Dedifferentiated amniotic fluid mesenchymal stem cell (primary cell): ENCODE results near the gene GRID1.
"Not testable (repeated sequence)": the region's sequence is repeated elsewhere in the genome, so short reads cannot be mapped to it uniquely, and the experiment has no call there.

Experiments used
- DNase-seq: peaks from one replicate; pipeline ENCODE4 v3.0.0-alpha.2; 2016; ENCODE audit errors: extremely low spot score

The GRID1 gene

GRCh38 chr10:86253091-86254072 lies 113.2 kb downstream of the GRID1 start:
- DNase-seq: no peak

GRCh38 chr10:86252556-86252955 lies 114.0 kb downstream of the GRID1 start:
- no peak for DNase-seq

GRCh38 chr10:86252079-86252478 lies 114.5 kb downstream of the GRID1 start:
- no peak for DNase-seq

GRCh38 chr10:86251426-86251825 lies 115.2 kb downstream of the GRID1 start:
- DNase-seq: no peak

GRCh38 chr10:86250399-86250798 lies 116.2 kb downstream of the GRID1 start:
- DNase-seq: no peak

- no peak for DNase-seq
These were observed 116.8 kb downstream of the GRID1 start for GRCh38 chr10:86249794-86250193.

- DNase-seq: no peak
These were observed 118.5 kb downstream of the GRID1 start for GRCh38 chr10:86248062-86248461.

- DNase-seq: no peak
These were observed 119.0 kb downstream of the GRID1 start for GRCh38 chr10:86247588-86247987.

GRCh38 chr10:86247073-86247472 lies 119.5 kb downstream of the GRID1 start:
- no peak for DNase-seq

- no peak for DNase-seq
These were observed 120.2 kb downstream of the GRID1 start for GRCh38 chr10:86246279-86246940.

GRCh38 chr10:86245015-86245394 lies 121.6 kb downstream of the GRID1 start:
- no peak for DNase-seq

- no peak for DNase-seq
These were observed 122.1 kb downstream of the GRID1 start for GRCh38 chr10:86244297-86245014.

GRCh38 chr10:86243651-86244155 lies 122.9 kb downstream of the GRID1 start:
- no peak for DNase-seq

GRCh38 chr10:86242761-86243160 lies 123.8 kb downstream of the GRID1 start:
- no peak for DNase-seq

- DNase-seq: not testable (repeated sequence)
These were observed 128.5 kb downstream of the GRID1 start for GRCh38 chr10:86238089-86238488.

GRCh38 chr10:86234541-86235270 lies 131.9 kb downstream of the GRID1 start:
- no peak for DNase-seq

GRCh38 chr10:86234107-86234506 lies 132.5 kb downstream of the GRID1 start:
- DNase-seq: no peak

- DNase-seq: no peak
These were observed 133.5 kb downstream of the GRID1 start for GRCh38 chr10:86233131-86233530.

GRCh38 chr10:86232644-86233043 lies 134.0 kb downstream of the GRID1 start:
- DNase-seq: no peak

- DNase-seq: no peak
These were observed 134.6 kb downstream of the GRID1 start for GRCh38 chr10:86231796-86232560.
